Right lobe of liver (tissue), 6 donors: ENCODE results near the gene GNPTAB. TPM values are rescaled to one million over a fixed set of nuclear protein-coding genes. Genes with fewer than 3 reads are reported as not detected.
A peak's percentile ranks its signal among the peaks of the same experiment; 100 is the strongest.

Experiments used
- ATAC-seq, 4 donors: fragments of 200-7000 bp; cut with Tn5 transposase; one replicate each; pipeline ENCODE4 v1.9.1; 2020; ENCODE audit warnings: mild to moderate bottlenecking in 4 of 4, moderate library complexity in 4 of 4
- DNase-seq, 3 donors: peaks; one replicate each; pipeline ENCODE4 v3.0.0-alpha.2; 2020
- H3K27ac ChIP-seq, 3 donors: fragments of 200-600 bp; one replicate each; pipeline ENCODE4 v1.8.0; 2022
- H3K27me3 ChIP-seq, 2 donors: fragments of 200-600 bp; one replicate each; pipeline ENCODE4 v1.8.0; 2022
- H3K36me3 ChIP-seq, 4 donors: fragments of 200-600 bp; sonication (generic) in 1 of 4; one replicate each; pipeline versions ENCODE4 v1.5.1 to v1.8.0; 2017 to 2022; ENCODE audit warnings: control low read depth in 1 of 4
- H3K4me1 ChIP-seq, 4 donors: fragments of 200-600 bp; sonication (generic) in 1 of 4; one replicate each; pipeline versions ENCODE4 v1.5.1 to v1.8.0; 2017 to 2022; ENCODE audit warnings: control low read depth in 1 of 4
- H3K4me3 ChIP-seq, 3 donors: fragments of 200-600 bp; one replicate each; pipeline ENCODE4 v1.8.0; 2022
- H3K9me3 ChIP-seq, 4 donors: fragments of 200-600 bp; sonication (generic) in 1 of 4; one replicate each; pipeline versions ENCODE4 v1.5.1 to v1.8.0; 2017 to 2022; ENCODE audit warnings: control low read depth in 1 of 4
- POLR2A ChIP-seq: fragments of 450-650 bp; IDR thresholded peaks from one replicate; pipeline ENCODE4 v1.6.1; 2017; ENCODE audit warnings: antibody characterized with exemption, mild to moderate bottlenecking
- WGBS: methylation state at CpG from one replicate; pipeline ENCODE4 v1.1.6; 2018; ENCODE audit warnings: low coverage, low lambda C conversion rate; ENCODE audit not compliant: insufficient coverage; ENCODE audit errors: missing lambda C conversion rate; 5-methylcytosine and 5-hydroxymethylcytosine counted together
- intact Hi-C, 2 donors: fragments of 100-400 bp; cut with DNase I; formaldehyde crosslinking; loops; one replicate each; pipeline versions ENCODE4 v1.11.2 to v1.14.1; 2022
- total RNA-seq, 6 experiments: library from RNA; depleted of rRNA in 2 of 6; stranded (reverse); fragments of >200 nt in 2 of 6; fragmentation: NEBNext Ultra II Directional in 3 of 6; extraction: Animal tissue kit (Norgen Biotek cat#: 25700) in 3 of 6; gene quantifications; one replicate each; pipeline versions ENCODE4 v1.1.0 to v1.2.4, GENCODE V29; 2016 to 2023
- TF ChIP-seq, protein P1 (sequence below), 4 donors: fragments of 200-600 bp in 3 of 4; fragments of 450-650 bp in 1 of 4; IDR thresholded peaks; one replicate each; pipeline versions ENCODE4 v1.5.1 to v1.8.0; 2016 to 2022; ENCODE audit warnings: antibody characterized with exemption in 4 of 4, mild to moderate bottlenecking in 2 of 4
- donor health status: DM: no; HTN: yes; CAD: no.
- donor health status: DM: no; HTN: no; CAD: no.
- donor health status: DM: no; HTN: no; CAD: no.
- donor health status: DM: no; HTN: yes; CAD: no.
- donor health status: DM: no; HTN: yes; CAD: no.

Gene GNPTAB
- total RNA-seq, 6 experiments from 2014 or later, result 8.8 to 17.4 (median 14.1) TPM

DNA sequence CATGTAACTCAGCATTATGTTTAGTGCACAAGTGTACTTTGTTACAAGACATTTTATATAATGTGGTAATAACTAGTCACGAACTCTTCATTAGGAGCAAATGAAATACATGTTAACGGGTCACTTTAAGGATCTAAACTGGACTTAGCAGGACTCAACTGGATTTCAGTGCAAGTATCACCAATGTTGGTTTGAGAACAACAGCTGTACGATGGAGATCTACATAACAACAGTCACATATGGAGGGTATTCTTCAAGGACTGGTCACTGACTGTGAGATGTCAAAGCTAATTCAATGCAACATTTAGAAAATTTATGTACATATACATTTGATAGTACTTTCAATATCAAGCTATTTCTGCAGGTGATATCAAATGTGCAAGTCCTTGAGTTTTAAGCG is 69.0 kb downstream of the GNPTAB start:
- Histone ChIP-seq H3K9me3 (no peaks in the 10 kb centered on the region), H3K36me3 (peaks cover 0 to 3% (median 0%) of the 10 kb centered on the region in 4 donors), H3K4me1 (no peaks in the 10 kb centered on the region), H3K27me3 (no peaks in the 10 kb centered on the region), H3K27ac (no peak overlapping the region), H3K4me3 (no peak overlapping the region)
- no peak for ATAC-seq
- TF ChIP-seq, protein P1, sequence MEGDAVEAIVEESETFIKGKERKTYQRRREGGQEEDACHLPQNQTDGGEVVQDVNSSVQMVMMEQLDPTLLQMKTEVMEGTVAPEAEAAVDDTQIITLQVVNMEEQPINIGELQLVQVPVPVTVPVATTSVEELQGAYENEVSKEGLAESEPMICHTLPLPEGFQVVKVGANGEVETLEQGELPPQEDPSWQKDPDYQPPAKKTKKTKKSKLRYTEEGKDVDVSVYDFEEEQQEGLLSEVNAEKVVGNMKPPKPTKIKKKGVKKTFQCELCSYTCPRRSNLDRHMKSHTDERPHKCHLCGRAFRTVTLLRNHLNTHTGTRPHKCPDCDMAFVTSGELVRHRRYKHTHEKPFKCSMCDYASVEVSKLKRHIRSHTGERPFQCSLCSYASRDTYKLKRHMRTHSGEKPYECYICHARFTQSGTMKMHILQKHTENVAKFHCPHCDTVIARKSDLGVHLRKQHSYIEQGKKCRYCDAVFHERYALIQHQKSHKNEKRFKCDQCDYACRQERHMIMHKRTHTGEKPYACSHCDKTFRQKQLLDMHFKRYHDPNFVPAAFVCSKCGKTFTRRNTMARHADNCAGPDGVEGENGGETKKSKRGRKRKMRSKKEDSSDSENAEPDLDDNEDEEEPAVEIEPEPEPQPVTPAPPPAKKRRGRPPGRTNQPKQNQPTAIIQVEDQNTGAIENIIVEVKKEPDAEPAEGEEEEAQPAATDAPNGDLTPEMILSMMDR (IDR thresholded peaks at IDR 0.05), result no peak
- TF ChIP-seq POLR2A, result no peak
- whole genome bisulfite sequencing, result 89% methylated on average over 4 of the region's 4 CpGs
- intact Hi-C loops, result no loop called here
- DNase-seq, result no peak

DNA sequence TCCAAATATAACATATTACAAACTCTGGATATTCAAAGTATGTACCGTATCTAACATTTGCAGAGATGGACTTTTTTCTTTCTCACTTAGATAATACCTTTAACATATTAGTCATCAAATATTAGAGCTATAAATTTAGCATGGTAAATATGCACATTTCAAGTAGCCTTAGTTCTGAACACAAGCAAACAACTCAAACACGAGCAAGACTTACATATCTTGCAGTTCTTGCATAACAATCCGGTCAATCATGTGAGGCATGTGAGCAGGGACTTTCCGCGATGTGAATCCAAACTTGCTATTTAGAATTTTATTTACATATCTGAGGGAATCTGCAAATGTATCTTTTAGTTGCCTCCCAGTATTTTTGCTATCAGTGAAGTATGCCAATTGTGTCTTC is 69.4 kb downstream of the GNPTAB start:
- H3K9me3 ChIP-seq, result no peaks in the 10 kb centered on the region
- ATAC-seq (peak in 1 of 4 donors; percentile 34), DNase-seq (no peak)
- no peak overlapping the region for H3K27ac ChIP-seq
- intact Hi-C loops, result no loop called here
- H3K36me3 ChIP-seq, result peaks cover 0 to 3% (median 0%) of the 10 kb centered on the region in 4 donors
- H3K4me1 ChIP-seq, result no peaks in the 10 kb centered on the region
- 53% methylated on average over 5 of the region's 5 CpGs for WGBS
- no peaks in the 10 kb centered on the region for H3K27me3 ChIP-seq
- no peak overlapping the region for H3K4me3 ChIP-seq
- TF ChIP-seq POLR2A, result no peak
- TF ChIP-seq, protein P1 (IDR thresholded peaks at IDR 0.05), result no peak

DNA sequence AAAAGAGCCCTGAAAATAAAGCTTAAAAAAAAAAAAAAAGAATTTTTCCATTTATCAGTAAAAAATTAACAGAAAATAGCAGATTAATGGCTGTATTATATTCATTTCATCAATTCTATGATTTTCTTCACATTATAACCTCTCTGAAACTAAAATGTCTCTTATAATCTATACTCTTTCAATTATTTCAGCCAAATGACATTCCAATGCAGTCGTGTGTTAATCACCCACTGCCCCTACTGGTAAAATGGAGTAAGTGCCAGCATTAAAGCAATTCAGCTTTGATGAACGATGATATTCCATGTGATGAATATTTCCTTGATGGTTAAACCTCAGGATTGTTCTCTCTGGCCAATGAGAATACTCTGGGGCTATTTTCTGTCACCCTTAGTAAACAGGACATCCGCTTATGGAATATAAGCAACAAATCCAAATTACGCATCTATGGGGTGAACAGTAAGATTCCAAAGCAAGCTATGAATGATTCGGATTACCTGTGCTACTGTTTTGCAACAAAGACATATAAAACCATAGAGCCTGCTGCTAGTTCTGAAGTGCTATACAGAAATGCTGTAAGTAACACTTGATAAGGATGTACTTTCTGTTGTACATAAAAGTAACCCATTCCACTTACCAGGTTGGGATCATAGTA is 71.2 kb downstream of the GNPTAB start:
- intact Hi-C loops, result no loop called here
- Histone ChIP-seq H3K4me1 (no peaks in the 10 kb centered on the region), H3K27ac (no peak overlapping the region), H3K9me3 (no peaks in the 10 kb centered on the region), H3K27me3 (no peaks in the 10 kb centered on the region), H3K36me3 (peaks cover 0 to 3% (median 0%) of the 10 kb centered on the region in 4 donors), H3K4me3 (no peak overlapping the region)
- 55% methylated on average over 5 of the region's 5 CpGs for WGBS
- ATAC-seq (peak; percentile 59 to 77 (median 72)), DNase-seq (no peak)
- TF ChIP-seq, protein P1 (IDR thresholded peaks at IDR 0.05), result peak; percentile 68 to 75 (median 72)
- TF ChIP-seq POLR2A, result no peak

DNA sequence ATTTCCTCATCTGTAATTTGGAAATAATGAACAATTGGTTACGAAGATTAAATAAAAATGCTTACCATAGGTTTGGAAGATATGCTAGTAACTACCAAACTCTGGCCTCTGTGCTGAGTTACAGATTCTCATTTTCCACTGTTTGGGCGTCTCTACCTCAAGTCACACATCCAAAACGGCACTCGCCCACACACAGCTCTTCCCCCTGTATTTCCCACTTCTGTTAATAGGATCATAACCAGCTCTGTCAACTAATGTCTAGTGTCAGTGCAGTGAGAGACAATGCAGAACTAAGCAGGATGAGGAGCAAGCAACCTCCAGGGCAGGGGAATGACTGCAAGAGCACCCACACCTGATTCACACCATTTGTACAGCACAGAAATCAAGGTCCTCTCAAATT is 80.6 kb downstream of the GNPTAB start:
- Histone ChIP-seq H3K9me3 (no peaks in the 10 kb centered on the region), H3K27me3 (no peaks in the 10 kb centered on the region), H3K4me1 (no peaks in the 10 kb centered on the region), H3K27ac (no peak overlapping the region), H3K4me3 (no peak overlapping the region), H3K36me3 (peaks cover 0 to 35% (median 9%) of the 10 kb centered on the region in 4 donors)
- ATAC-seq (peak in 1 of 4 donors; percentile 13), DNase-seq (no peak)
- TF ChIP-seq, protein P1 (IDR thresholded peaks at IDR 0.05), result no peak
- no peak for TF ChIP-seq POLR2A
- intact Hi-C loops, result no loop called here
- 94% methylated on average over 4 of the region's 4 CpGs for WGBS
